Measurements from ENCODE around the gene RPIA.

GRCh38 chr2:88755836-88756235 lies 64.4 kb downstream of the RPIA start:
- TF ChIP-seq, protein P1, sequence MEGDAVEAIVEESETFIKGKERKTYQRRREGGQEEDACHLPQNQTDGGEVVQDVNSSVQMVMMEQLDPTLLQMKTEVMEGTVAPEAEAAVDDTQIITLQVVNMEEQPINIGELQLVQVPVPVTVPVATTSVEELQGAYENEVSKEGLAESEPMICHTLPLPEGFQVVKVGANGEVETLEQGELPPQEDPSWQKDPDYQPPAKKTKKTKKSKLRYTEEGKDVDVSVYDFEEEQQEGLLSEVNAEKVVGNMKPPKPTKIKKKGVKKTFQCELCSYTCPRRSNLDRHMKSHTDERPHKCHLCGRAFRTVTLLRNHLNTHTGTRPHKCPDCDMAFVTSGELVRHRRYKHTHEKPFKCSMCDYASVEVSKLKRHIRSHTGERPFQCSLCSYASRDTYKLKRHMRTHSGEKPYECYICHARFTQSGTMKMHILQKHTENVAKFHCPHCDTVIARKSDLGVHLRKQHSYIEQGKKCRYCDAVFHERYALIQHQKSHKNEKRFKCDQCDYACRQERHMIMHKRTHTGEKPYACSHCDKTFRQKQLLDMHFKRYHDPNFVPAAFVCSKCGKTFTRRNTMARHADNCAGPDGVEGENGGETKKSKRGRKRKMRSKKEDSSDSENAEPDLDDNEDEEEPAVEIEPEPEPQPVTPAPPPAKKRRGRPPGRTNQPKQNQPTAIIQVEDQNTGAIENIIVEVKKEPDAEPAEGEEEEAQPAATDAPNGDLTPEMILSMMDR (IDR thresholded peaks at IDR 0.05 in 4 of 5, conservative IDR thresholded peaks at IDR 0.05 in 1 of 5) = no peak
- TF ChIP-seq POLR2A (IDR thresholded peaks at IDR 0.05) = no peak
